HG02973 (cell line): Measurements from ENCODE around the gene ABHD5.

ENCODE experiments used
- ATAC-seq: cut with Tn5 transposase; IDR thresholded peaks from one replicate; pipeline ENCODE4 v1.9.1; 2021; ENCODE audit warnings: moderate library complexity; ENCODE audit not compliant: unreplicated experiment

ABHD5 gene

DNA sequence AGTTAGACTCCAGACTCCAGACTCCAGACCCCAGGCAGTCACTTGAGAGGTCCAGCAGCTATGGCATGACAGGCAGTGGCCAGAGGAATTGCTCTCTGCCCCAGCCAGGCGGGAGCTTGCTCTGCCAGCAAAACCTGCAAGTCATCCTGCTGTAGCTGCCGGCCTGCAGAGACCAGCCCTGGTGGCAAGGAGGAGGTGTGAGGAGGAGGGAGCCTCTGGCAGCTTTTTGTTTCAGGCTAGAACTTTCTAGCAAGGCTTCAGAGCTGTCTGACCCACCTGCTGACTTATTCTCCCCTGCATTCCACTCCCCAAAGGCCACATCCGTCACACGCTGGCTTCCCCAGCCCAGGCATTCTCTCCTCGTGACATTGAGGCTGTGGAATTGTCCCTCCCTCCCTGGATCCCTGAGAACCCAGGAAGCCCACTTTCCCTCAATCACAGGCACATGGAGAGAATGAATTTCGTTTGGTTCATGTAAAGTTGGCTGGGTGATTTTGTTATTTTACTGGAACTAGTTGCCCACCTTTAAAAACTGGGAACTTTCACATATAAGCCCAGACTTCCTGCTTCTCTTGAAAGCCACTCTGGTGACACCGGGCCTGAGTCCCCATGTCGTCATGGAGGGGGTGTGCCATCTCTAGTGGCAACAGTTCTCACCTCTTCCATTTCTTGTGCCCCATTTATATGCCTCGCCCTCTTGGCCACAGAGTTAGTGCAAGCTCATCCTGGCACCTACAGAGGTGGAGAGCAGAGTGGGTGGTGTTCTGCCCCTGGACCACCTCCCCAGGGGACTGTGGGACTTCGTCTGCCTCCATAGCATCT lies 82.7 kb downstream of the ABHD5 start:
- no peak for ATAC-seq

DNA sequence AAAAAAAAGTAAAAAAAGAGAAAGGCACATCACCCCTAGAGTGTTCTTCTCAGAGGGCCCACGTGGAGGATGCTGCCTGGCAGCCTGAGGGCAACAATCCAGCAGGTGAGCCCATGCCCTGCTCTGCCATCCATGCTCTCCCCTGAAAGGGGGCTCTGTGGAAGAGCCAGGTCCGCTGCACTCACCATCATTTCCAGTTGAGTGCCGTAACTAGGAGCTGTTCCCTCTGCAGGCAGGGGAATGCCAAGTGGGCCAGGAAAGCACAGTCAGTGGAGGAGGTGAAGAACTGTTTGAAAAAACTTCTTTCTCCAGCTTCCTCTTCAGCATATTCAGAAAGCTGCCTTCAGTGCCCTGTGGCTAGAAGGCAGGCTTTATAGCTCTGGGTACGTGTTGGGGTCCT lies 84.1 kb downstream of the ABHD5 start:
- ATAC-seq, result no peak

DNA sequence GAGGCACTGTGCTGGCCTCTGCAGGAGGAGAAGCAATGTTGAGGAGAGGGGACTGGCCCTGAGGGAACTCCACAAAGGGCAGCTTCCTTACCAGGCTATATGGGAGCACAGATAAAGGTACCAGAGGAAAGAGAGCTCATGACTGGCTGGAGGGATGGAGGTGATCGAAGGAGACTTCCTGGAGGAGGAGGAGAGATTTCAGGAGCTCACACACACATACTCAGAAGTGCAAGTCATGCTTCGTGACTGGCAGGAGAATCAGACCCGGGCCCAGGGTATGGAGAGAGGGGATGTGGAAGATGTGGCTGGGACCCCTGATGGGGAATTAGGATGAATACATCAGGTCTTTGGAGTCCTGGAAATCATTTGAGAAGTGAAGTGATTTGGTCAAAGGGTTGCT lies 85.4 kb downstream of the ABHD5 start:
- ATAC-seq, result no peak

DNA sequence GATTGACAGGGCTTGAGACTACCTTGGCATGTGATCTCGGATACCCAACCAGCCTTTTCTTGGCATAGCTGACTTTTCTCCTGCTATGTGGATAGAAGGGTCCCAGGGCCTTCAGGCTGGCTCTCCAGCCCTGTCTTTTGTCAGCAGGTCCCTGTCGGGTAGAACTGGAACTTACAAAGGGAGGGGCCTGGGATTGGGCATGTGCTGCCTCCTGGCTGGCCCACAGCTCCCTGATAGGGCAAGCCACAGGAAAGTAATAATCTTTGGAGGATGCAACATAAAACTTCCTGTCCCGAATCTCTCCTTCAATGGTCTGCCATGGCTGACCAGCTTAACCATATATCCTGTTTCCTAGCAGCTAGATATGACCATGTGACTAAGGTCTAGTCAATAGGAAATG lies 89.1 kb downstream of the ABHD5 start:
- ATAC-seq, result no peak

DNA sequence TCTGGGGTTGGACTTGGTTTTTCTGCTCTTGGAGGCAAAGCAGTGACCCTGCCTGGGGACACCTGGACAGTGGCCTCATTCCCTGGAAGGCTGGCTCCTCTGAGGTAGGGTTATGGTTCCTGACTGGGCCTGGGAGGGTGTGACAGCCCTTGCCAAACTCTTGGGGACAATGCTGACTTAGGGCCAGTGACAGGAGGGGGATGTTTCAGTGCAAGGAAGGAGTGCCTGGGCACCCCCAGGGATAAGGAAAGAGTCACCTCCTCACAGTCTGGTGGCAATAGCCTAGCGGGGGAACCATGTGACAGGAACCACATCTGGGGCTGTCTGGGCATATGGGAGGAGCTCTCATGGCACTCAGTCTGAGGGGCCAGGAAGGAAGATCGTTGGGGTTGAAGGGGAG lies 91.8 kb downstream of the ABHD5 start:
- no peak for ATAC-seq
